NCI-H2227 (cell line): Measurements from ENCODE around the gene SLC25A14.

Source experiments
- DNase-seq: peaks from one replicate; lab custom pipeline; 2025; ENCODE audit not compliant: unreplicated experiment; lab: John Stamatoyannopoulos, UW

SLC25A14 gene

GRCh38 chrX:130378024-130378669 lies 38.4 kb downstream of the SLC25A14 start:
- peak; percentile 23 for DNase-seq

GRCh38 chrX:130385520-130385919 lies 45.8 kb downstream of the SLC25A14 start, which contains the start of gene GPR119:
Gene GPR119 (minus strand): TSS chrX:130385674. CDS start chrX:130385447, 227 bp downstream.
- DNase-seq, result no peak

- DNase-seq, result no peak
Observed at GRCh38 chrX:130386408-130386808, 46.7 kb downstream of the SLC25A14 start.

DNA sequence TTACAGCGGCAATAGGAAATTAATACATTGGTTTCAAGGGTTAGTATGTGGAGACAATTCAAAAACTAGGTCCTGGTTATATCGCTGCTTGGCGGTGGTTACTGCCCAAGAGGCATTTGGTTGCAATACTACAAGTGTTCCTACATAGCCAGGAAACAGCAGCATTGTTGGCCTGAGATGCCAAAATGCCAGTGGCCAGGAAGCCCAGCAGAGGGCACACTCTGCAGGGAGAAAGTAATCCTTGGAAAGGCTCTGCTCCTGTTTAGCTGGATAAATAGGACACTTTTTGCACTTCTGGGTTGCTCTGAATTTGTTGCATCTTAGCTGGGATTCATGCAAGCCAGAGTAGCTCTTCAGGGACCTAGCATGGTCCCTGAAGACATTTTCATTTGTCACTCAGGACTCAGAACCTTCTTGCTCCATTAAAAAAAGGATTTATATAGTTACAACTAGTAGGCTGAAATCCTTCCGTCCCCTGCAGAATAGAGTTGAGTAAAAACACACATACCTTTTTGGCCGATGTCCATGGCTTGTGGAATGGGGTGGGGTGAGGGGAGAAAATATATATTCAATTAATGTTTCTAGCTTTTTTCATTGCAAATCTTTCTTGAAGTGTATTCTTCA lies 53.8 kb downstream of the SLC25A14 start:
- DNase-seq, result peak; percentile 76

GRCh38 chrX:130395341-130395740 lies 55.6 kb downstream of the SLC25A14 start:
- no peak for DNase-seq

DNA sequence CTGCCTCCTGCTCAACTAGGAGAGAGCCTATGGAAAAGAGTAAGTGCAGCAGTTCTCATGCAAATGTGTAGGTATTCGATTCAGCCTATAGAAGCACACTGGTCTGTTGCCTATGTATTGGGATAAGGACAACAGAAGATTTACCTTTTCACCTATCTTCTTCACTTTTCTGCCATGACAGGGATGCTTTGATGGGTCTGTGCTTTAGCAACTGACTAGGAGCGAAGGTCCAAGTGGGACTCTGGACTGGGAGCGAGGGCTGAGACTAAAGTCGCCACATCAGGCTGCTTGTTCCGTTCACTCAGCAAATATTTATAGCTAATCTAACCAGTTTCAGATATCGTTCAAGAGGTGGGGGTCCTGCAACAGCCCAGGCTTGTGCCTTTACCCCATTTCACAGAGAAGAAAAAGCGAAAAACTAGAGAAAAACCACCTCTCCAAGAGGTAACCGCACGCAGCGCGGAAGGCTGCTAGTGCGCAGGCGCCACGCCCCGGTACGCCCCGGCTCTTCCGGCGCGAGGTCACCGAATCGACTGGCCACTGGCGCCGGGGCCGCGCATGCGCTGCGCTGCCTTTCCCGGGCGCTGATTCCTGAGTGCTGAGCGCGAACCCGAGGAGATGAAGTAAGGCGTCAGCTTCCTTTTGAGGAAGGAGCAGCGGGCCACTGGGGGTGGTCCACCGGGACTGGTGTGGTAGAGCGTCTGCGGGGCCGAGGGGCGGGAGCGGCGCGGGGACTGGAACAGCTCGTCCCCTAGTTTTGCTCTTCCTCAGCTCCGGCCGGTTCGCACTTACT lies 61.9 kb downstream of the SLC25A14 start, which contains the start of gene RBMX2:
RBMX2 (plus strand) TSS at position 573 of the 793 bp plus-strand sequence; CDS start at position 619, 46 bp downstream.
- peak; percentile 94 for DNase-seq

DNA sequence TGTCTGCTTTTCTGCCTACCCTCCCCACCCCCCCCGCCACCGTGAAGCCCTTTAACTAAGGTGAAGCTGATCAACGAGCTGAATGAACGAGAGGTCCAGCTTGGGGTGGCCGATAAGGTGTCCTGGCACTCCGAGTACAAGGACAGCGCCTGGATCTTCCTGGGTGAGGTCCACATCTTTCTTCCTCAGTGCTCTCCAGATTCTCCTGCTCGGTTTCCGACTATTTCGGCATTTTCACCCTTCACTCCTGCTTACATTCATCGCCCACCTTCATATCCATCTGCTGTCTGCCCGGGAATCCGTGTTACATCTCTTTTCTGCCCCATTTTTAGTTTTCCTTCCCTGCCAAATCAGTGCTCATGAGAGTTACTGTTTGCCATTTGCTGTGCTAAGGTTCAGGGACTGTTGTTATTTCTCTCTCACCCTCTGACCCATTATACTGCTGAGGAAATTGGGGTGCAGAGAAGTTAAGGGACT lies 62.5 kb downstream of the SLC25A14 start:
- DNase-seq, result no peak

- no peak for DNase-seq
Observed at GRCh38 chrX:130413415-130413814, 73.7 kb downstream of the SLC25A14 start.

DNA sequence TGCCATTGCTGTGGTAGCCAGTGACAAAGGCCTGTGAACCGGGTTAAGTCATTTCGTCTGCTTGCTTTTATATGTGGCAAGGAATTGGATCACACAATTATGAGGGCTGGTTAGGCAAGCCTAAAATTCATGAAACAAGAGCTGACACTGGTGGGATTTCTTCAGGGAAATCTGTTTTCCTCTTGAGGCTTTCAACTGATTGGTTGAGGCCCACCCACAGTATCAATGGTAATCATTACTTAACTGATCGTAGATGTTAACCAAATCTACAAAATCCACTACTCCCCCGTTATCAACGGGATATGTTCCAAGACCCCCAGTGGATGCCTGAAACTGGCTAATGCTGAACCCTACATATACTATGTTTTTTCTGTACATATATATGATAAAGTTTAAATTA lies 75.1 kb downstream of the SLC25A14 start:
- DNase-seq, result no peak

DNA sequence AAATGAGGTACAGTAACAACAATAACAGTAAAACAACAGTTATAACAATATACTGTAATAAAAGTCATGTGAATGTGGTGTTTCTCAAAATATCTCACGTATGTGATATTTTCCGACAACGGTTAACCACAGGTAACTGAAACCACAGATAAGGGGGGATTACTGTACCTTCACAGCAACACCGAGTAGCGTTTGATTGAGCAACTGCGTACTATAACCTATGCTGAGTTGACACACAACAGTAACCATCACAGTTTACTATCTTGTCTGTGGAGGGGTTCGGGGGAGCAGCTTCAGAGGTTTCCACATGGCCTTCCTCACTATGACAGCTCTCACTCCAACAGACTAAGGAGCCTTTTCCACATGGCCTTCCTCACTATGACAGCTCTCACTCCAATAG lies 75.5 kb downstream of the SLC25A14 start:
- no peak for DNase-seq

DNA sequence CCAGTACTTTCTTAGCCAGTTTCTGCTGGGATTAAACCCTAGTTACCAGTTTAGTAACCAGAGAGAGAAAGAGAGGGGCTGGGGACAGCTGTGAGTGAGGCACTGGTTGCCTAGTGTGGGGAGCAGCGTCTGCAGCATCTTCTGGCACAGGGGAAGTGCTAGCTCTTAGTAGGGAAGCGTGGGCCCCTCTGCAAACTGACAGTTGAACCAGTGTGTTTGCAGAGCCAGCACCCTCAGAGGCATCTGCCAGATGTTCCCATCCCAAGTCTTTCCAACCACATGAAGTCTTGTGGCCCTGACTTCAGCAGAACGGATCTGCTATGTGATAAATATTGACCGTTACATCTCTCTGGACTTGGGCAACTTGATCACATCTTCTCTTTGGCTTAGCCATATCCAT lies 77.1 kb downstream of the SLC25A14 start:
- no peak for DNase-seq

- DNase-seq, result no peak
Observed at GRCh38 chrX:130418066-130418465, 78.3 kb downstream of the SLC25A14 start.

GRCh38 chrX:130418740-130419139 lies 79.0 kb downstream of the SLC25A14 start:
- DNase-seq, result no peak

- DNase-seq, result no peak
Observed at GRCh38 chrX:130419263-130419662, 79.5 kb downstream of the SLC25A14 start.
